ENCODE data around the gene EXD2. TPM values are rescaled to one million over a fixed set of nuclear protein-coding genes. Genes with fewer than 3 reads are reported as not detected.

EXD2 gene
- total and polyA plus RNA-seq, 2 of the 13 experiments (the other 11 are each of a cell fraction or from before 2014, with no cell fraction given) = 9.5 to 15.1 TPM

GRCh38 chr14:69153152-69153872 lies 38.0 kb upstream of the EXD2 start (continued):
- TF ChIP-seq GMEB1 (CRISPR knock-in tag; IDR thresholded peaks at IDR 0.05; ENCODE audit: borderline replicate concordance) (peak; percentile 47; the same call in 1 of the 2 replicates), DPF2 (CRISPR knock-in tag; IDR thresholded peaks at IDR 0.05; ENCODE audit: borderline replicate concordance, low read depth) (no peak), ZNF30 (CRISPR knock-in tag; IDR thresholded peaks at IDR 0.05) (no peak), KLF11 (CRISPR knock-in tag; IDR thresholded peaks at IDR 0.05) (no peak), ZNF556 (CRISPR knock-in tag; IDR thresholded peaks at IDR 0.05; ENCODE audit: borderline replicate concordance) (no peak), ZSCAN21 (CRISPR knock-in tag; IDR thresholded peaks at IDR 0.05; ENCODE audit: borderline replicate concordance) (no peak; the same call in 1 of the 2 replicates), ZNF274 (CRISPR knock-in tag; IDR thresholded peaks at IDR 0.05) (no peak; the same call in 1 of the 2 replicates), ATF5 (CRISPR knock-in tag; IDR thresholded peaks at IDR 0.05; ENCODE audit: low read depth) (no peak), FLYWCH1 (CRISPR knock-in tag; IDR thresholded peaks at IDR 0.05) (no peak), SRY (CRISPR knock-in tag; IDR thresholded peaks at IDR 0.05) (peak; percentile 44; the same call in 1 of the 2 replicates), SIX1 (CRISPR knock-in tag; IDR thresholded peaks at IDR 0.05; ENCODE audit: borderline replicate concordance) (no peak), ZNF460 (CRISPR knock-in tag; IDR thresholded peaks at IDR 0.05; ENCODE audit: borderline replicate concordance) (no peak), MXD3 (CRISPR knock-in tag; IDR thresholded peaks at IDR 0.05) (no peak), XRCC5 (optimal IDR thresholded peaks at IDR 0.05; ENCODE audit: low read length) (peak; percentile 23), CEBPB (IDR thresholded peaks at IDR 0.05; ENCODE audit: borderline replicate concordance, low read depth, low read length) (no peak), HNRNPL (IDR thresholded peaks at IDR 0.05; ENCODE audit: low read depth, low read length) (no peak), ZGPAT (CRISPR knock-in tag; IDR thresholded peaks at IDR 0.05) (no peak; the same call in 1 of the 2 replicates), SSRP1 (CRISPR knock-in tag; IDR thresholded peaks at IDR 0.05) (no peak), JDP2 (CRISPR knock-in tag; IDR thresholded peaks at IDR 0.05; ENCODE audit: borderline replicate concordance) (no peak), ZNF564 (CRISPR knock-in tag; IDR thresholded peaks at IDR 0.05) (peak; percentile 75), ZNF597 (CRISPR knock-in tag; IDR thresholded peaks at IDR 0.05) (no peak), ZNF468 (CRISPR knock-in tag; IDR thresholded peaks at IDR 0.05) (no peak), ZNF790 (CRISPR knock-in tag; IDR thresholded peaks at IDR 0.05; ENCODE audit: borderline replicate concordance) (no peak), SNRNP70 (IDR thresholded peaks at IDR 0.05; ENCODE audit: low read depth, low read length) (no peak), POGZ (CRISPR knock-in tag; IDR thresholded peaks at IDR 0.05) (no peak), SOX5 (CRISPR knock-in tag; IDR thresholded peaks at IDR 0.05; ENCODE audit: borderline replicate concordance) (0 out of 2 replicates have a peak, but pooled peaks have one; percentile 23)

Data from HepG2 (cell line).